Mesenchymal stem cell (in vitro differentiated cells and primary cell): ENCODE data around the gene ACOT7.

Experiments
- DNase-seq: peaks from one replicate; pipeline ENCODE4 v3.0.0-alpha.2; 2013
- H2AFZ ChIP-seq: one replicate; pipeline ENCODE4 v1.6.1; 2013; ENCODE audit warnings: low read depth, mild to moderate bottlenecking, control low read depth, inconsistent platforms, low read length, moderate library complexity
- H2AK5ac ChIP-seq: 2 replicates; pipeline ENCODE4 v1.6.1; 2013; ENCODE audit warnings: low read length, moderate library complexity, mild to moderate bottlenecking, inconsistent platforms; ENCODE audit not compliant: severe bottlenecking
- H2BK120ac ChIP-seq: one replicate; pipeline ENCODE4 v1.6.1; 2013; ENCODE audit warnings: low read depth, mild to moderate bottlenecking, inconsistent platforms, low read length, moderate library complexity
- H2BK12ac ChIP-seq, 2 experiments: one replicate each; pipeline ENCODE4 v1.6.1; 2013; ENCODE audit warnings: inconsistent platforms in 2 of 2, low read length in 2 of 2, mild to moderate bottlenecking in 2 of 2, moderate library complexity in 2 of 2, control low read depth in 1 of 2
- H2BK15ac ChIP-seq: one replicate; pipeline ENCODE4 v1.6.1; 2013; ENCODE audit warnings: mild to moderate bottlenecking, low read depth, inconsistent platforms; ENCODE audit not compliant: poor library complexity, severe bottlenecking
- H2BK5ac ChIP-seq: 2 replicates; pipeline ENCODE4 v1.6.1; 2013; ENCODE audit warnings: low read depth, mild to moderate bottlenecking, low read length, control low read depth, inconsistent platforms; ENCODE audit not compliant: poor library complexity, severe bottlenecking
- H3K14ac ChIP-seq, 2 experiments: one replicate each; pipeline ENCODE4 v1.6.1; 2013; ENCODE audit warnings: inconsistent platforms in 2 of 2, low read length in 2 of 2, control low read depth in 1 of 2, mild to moderate bottlenecking in 1 of 2, moderate library complexity in 1 of 2
- H3K18ac ChIP-seq, 2 experiments: one replicate each; pipeline ENCODE4 v1.6.1; 2013; ENCODE audit warnings: inconsistent platforms in 2 of 2, low read length in 2 of 2, control low read depth in 1 of 2, low read depth in 1 of 2, mild to moderate bottlenecking in 1 of 2
- H3K23ac ChIP-seq, 2 experiments: one replicate each; pipeline ENCODE4 v1.6.1; 2013; ENCODE audit warnings: inconsistent platforms in 2 of 2, low read length in 2 of 2, mild to moderate bottlenecking in 2 of 2, moderate library complexity in 2 of 2, control low read depth in 1 of 2
- H3K27ac ChIP-seq: 2 replicates; pipeline ENCODE4 v1.5.1; 2013; ENCODE audit warnings: mild to moderate bottlenecking, moderate library complexity, low read length, control low read depth, inconsistent platforms; ENCODE audit not compliant: poor library complexity, severe bottlenecking
- H3K27me3 ChIP-seq, 2 experiments: 2 replicates each; pipeline versions ENCODE4 v1.6.1 to v1.7.0; 2013; ENCODE audit warnings: low read length in 2 of 2, mild to moderate bottlenecking in 2 of 2, moderate library complexity in 2 of 2, control low read depth in 1 of 2, inconsistent platforms in 1 of 2; ENCODE audit not compliant: control insufficient read depth in 1 of 2, insufficient read depth in 1 of 2
- H3K36me3 ChIP-seq, 2 experiments: 2 replicates each; pipeline versions ENCODE4 v1.6.1 to v1.7.0; 2013; ENCODE audit warnings: low read length in 2 of 2, control low read depth in 1 of 2, inconsistent platforms in 1 of 2, low read depth in 1 of 2, mild to moderate bottlenecking in 1 of 2; ENCODE audit not compliant: insufficient read depth in 2 of 2, control insufficient read depth in 1 of 2
- H3K4ac ChIP-seq, 2 experiments: one replicate each; pipeline ENCODE4 v1.6.1; 2013; ENCODE audit warnings: inconsistent platforms in 2 of 2, low read length in 2 of 2, mild to moderate bottlenecking in 2 of 2, moderate library complexity in 2 of 2, control low read depth in 1 of 2, low read depth in 1 of 2
- H3K4me1 ChIP-seq: 2 replicates; pipeline ENCODE4 v1.6.1; 2013; ENCODE audit warnings: low read depth, low read length, control low read depth; ENCODE audit not compliant: control insufficient read depth, insufficient read depth
- H3K4me2 ChIP-seq: 2 replicates; pipeline ENCODE4 v1.6.1; 2013; ENCODE audit warnings: low read length, mild to moderate bottlenecking, inconsistent platforms; ENCODE audit not compliant: poor library complexity, severe bottlenecking
- H3K4me3 ChIP-seq, 2 experiments: 2 replicates each; pipeline versions ENCODE4 v1.5.1 to v1.7.0; 2013; ENCODE audit warnings: low read length in 2 of 2, mild to moderate bottlenecking in 2 of 2, control low read depth in 1 of 2, low read depth in 1 of 2; ENCODE audit not compliant: insufficient read depth in 1 of 2
- H3K79me1 ChIP-seq: replicated peaks from 2 replicates; pipeline ENCODE4 v1.6.1; 2013; ENCODE audit warnings: mild to moderate bottlenecking, control low read depth, low read length, inconsistent platforms; ENCODE audit not compliant: poor library complexity, severe bottlenecking
- H3K9ac ChIP-seq: 2 replicates; pipeline ENCODE4 v1.7.0; 2013; ENCODE audit warnings: mild to moderate bottlenecking, low read length, moderate library complexity
- H3K9me3 ChIP-seq: 2 replicates; pipeline ENCODE4 v1.7.0; 2013; ENCODE audit warnings: mild to moderate bottlenecking, low read length; ENCODE audit not compliant: control insufficient read depth
- H4K8ac ChIP-seq: one replicate; pipeline ENCODE4 v1.6.1; 2013; ENCODE audit warnings: inconsistent platforms, mild to moderate bottlenecking, low read length, moderate library complexity
- H4K91ac ChIP-seq: one replicate; pipeline ENCODE4 v1.6.1; 2013; ENCODE audit warnings: mild to moderate bottlenecking, low read length, inconsistent platforms
- WGBS: methylation state at CpG from one replicate; pipeline ENCODE4 v1.1.7; 2013; ENCODE audit warnings: mixed read lengths; 5-methylcytosine and 5-hydroxymethylcytosine counted together

ACOT7 gene

DNA sequence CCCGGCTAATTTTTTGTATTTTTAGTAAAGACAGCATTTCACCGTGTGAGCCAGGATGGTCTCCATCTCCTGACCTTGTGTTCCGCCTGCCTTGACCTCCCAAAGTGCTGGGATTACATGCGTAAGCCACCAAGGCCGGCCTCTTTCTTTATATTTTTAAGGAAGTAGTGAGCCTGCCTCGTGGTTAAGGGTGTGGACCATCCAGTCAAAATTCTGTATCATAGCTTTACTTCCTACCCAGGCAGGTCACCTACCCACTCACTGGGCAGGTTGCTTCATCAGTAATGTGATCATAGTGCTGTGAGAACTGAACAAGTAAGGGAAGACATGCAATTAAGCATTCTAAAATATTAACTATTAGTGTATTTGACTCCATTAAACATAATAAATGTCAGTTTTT is 8.1 kb upstream of the ACOT7 start:
- no peak overlapping the region for H3K18ac ChIP-seq
- no peak overlapping the region for H3K14ac ChIP-seq

DNA sequence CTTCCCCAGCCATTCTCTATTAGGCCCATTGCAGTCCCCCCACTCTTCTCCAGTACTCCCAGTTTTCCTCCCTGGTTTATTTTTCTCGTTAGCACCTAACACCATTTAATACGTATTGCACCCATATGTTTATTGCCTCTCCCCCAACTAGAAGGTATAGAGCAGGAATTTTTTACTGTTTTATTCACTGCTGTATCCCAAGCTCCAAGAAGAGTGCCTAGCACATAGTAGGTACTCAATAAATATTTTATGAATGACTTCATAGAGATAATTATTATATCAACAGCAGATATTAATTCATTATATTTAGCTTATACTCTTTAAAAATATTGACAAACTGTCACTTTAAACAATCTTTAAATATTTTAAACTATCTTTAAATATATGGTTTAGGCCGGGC is 5.7 kb upstream of the ACOT7 start:
- H2BK5ac ChIP-seq: no peak overlapping the region
- no peaks in the 10 kb centered on the region for H3K9me3 ChIP-seq
- WGBS: 100% methylated on average over 2 of the region's 3 CpGs
- no peaks in the 10 kb centered on the region for H3K36me3 ChIP-seq
- H3K4ac ChIP-seq: no peak overlapping the region
- H3K27me3 ChIP-seq: peaks cover 5 to 11% of the 10 kb centered on the region in 2 experiments
- H3K4me1 ChIP-seq: peaks cover 2% of the 10 kb centered on the region
- H3K18ac ChIP-seq: no peak overlapping the region
- H2BK12ac ChIP-seq: no peak overlapping the region
- no peak for DNase-seq
- no peak overlapping the region for H3K9ac ChIP-seq
- H3K4me3 ChIP-seq: no peak overlapping the region
- no peaks in the 10 kb centered on the region for H3K79me1 ChIP-seq
- H3K14ac ChIP-seq: no peak overlapping the region
- no peak overlapping the region for H2BK120ac ChIP-seq
- no peak overlapping the region for H2AFZ ChIP-seq
- no peak overlapping the region for H4K91ac ChIP-seq
- H3K27ac ChIP-seq: no peak overlapping the region
- H2AK5ac ChIP-seq: no peak overlapping the region
- no peak overlapping the region for H3K4me2 ChIP-seq
- no peak overlapping the region for H4K8ac ChIP-seq
- no peak overlapping the region for H3K23ac ChIP-seq
- H2BK15ac ChIP-seq: no peak overlapping the region

More for the DNA sequence above, 8.1 kb upstream of the ACOT7 start:
- Histone ChIP-seq H2BK120ac (no peak overlapping the region), H4K91ac (no peak overlapping the region), H3K79me1 (no peaks in the 10 kb centered on the region), H2AK5ac (no peak overlapping the region), H2BK12ac (no peak overlapping the region), H3K23ac (no peak overlapping the region), H2BK15ac (no peak overlapping the region), H3K4me1 (no peaks in the 10 kb centered on the region), H3K4ac (no peak overlapping the region), H3K36me3 (no peaks in the 10 kb centered on the region), H2AFZ (no peak overlapping the region), H3K4me2 (no peak overlapping the region), H3K9me3 (no peaks in the 10 kb centered on the region), H3K27ac (no peak overlapping the region), H4K8ac (no peak overlapping the region), H3K4me3 (no peak overlapping the region), H3K27me3 (peaks cover 14 to 23% of the 10 kb centered on the region in 2 experiments), H2BK5ac (no peak overlapping the region), H3K9ac (no peak overlapping the region)
- 98% methylated on average over 5 of the region's 6 CpGs for WGBS
- no peak for DNase-seq

DNA sequence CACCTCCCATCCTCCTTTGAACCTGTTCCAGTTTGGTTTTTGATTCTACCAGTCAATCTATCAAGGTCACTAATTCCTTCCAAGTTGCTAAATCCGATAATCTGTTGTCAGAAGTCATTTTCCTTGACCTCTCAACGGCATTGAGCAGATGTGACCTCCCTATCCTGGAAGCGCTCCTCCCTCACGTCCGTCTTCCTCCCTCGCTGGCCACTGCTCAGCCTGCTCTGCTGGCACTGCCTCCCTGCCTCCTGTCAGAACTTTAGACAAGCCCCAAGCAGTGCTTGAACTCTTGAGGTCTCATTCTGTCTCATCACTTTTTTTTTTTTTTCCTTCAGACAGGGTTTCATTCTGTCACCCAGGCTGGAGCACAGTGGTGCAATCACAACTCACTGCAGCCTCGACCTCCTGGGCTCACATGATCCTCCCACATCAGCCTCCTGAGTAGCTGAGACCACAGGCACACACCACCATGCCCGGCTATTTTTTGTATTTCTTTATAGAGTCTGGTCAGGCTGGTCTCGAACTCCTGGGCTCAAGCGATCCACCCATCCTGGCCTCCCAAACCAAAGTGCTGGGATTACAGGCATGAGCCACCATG is 4.4 kb upstream of the ACOT7 start:
- no peak overlapping the region for H3K9ac ChIP-seq
- H3K27me3 ChIP-seq: peaks cover 4 to 10% of the 10 kb centered on the region in 2 experiments
- H3K79me1 ChIP-seq: no peaks in the 10 kb centered on the region
- no peak overlapping the region for H2BK15ac ChIP-seq
- no peak overlapping the region for H2BK5ac ChIP-seq
- H4K91ac ChIP-seq: no peak overlapping the region
- no peak for DNase-seq
- no peaks in the 10 kb centered on the region for H3K9me3 ChIP-seq
- no peak overlapping the region for H4K8ac ChIP-seq
- H3K4ac ChIP-seq: no peak overlapping the region
- H3K14ac ChIP-seq: peak overlapping the region in 1 of 2 experiments; percentile 9
- H2AFZ ChIP-seq: no peak overlapping the region
- H3K23ac ChIP-seq: no peak overlapping the region
- H2BK120ac ChIP-seq: no peak overlapping the region
- H2AK5ac ChIP-seq: no peak overlapping the region
- 79% methylated on average over 10 of the region's 10 CpGs for WGBS
- H3K18ac ChIP-seq: no peak overlapping the region
- no peak overlapping the region for H3K27ac ChIP-seq
- peak overlapping the region in 1 of 2 experiments; percentile 37 for H2BK12ac ChIP-seq
- H3K4me1 ChIP-seq: peaks cover 6% of the 10 kb centered on the region
- H3K4me2 ChIP-seq: no peak overlapping the region
- H3K4me3 ChIP-seq: no peak overlapping the region
- H3K36me3 ChIP-seq: no peaks in the 10 kb centered on the region

DNA sequence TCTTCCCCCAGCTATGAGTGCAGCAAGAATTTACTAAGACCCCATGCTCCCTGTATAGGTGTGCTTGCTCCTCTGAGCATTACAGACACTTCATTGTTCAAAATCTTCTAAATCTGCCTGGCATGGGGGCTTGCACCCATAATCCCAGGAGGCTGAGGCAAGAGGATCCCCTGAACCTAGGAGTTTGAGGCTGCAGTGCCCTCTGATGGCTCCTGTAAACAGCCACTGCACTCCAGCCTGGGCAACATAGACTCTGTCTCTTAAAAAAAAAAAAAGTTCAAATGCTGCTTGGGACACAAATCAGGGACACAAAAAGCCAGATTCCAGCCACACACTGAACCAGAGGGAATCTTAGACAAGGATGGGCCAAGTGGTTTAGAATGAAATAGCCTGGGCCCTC is 3.4 kb upstream of the ACOT7 start:
- H3K9ac ChIP-seq: no peak overlapping the region
- no peak overlapping the region for H3K4ac ChIP-seq
- no peak overlapping the region for H2AK5ac ChIP-seq
- H3K14ac ChIP-seq: no peak overlapping the region
- no peak overlapping the region for H2BK12ac ChIP-seq
- DNase-seq: no peak
- no peak overlapping the region for H3K27ac ChIP-seq
- peaks cover 8% of the 10 kb centered on the region for H3K4me1 ChIP-seq
- no peak overlapping the region for H3K23ac ChIP-seq
- no peak overlapping the region for H2BK120ac ChIP-seq
- H3K9me3 ChIP-seq: no peaks in the 10 kb centered on the region
- H3K79me1 ChIP-seq: peaks cover 1% of the 10 kb centered on the region
- no peak overlapping the region for H3K18ac ChIP-seq
- H3K4me3 ChIP-seq: no peak overlapping the region
- H2BK5ac ChIP-seq: no peak overlapping the region
- no peak overlapping the region for H3K4me2 ChIP-seq
- peaks cover 0 to 6% of the 10 kb centered on the region in 2 experiments for H3K27me3 ChIP-seq
- no peak overlapping the region for H2BK15ac ChIP-seq
- H2AFZ ChIP-seq: no peak overlapping the region
- no peak overlapping the region for H4K91ac ChIP-seq
- H4K8ac ChIP-seq: no peak overlapping the region
- no peaks in the 10 kb centered on the region for H3K36me3 ChIP-seq
